GM21528 (cell line): ENCODE data around the gene NSRP1.
"Not testable (repeated sequence)": the region's sequence is repeated elsewhere in the genome, so short reads cannot be mapped to it uniquely, and the experiment has no call there.

ENCODE experiments used
- ATAC-seq: cut with Tn5 transposase; IDR thresholded peaks from one replicate; pipeline ENCODE4 v1.9.1; 2021; ENCODE audit warnings: mild to moderate bottlenecking, moderate library complexity; ENCODE audit not compliant: unreplicated experiment, low FRiP score

NSRP1 gene

GRCh38 chr17:30116661-30117551 is at the start of gene NSRP1:
TSS of gene NSRP1 (plus strand) at chr17:30116816. CDS start at chr17:30116844, 28 bp downstream.
- ATAC-seq = peak; percentile 89

- no peak for ATAC-seq
Observed at GRCh38 chr17:30068465-30068864, 48.2 kb upstream of the NSRP1 start.

- ATAC-seq = no peak
Observed at GRCh38 chr17:30074254-30074653, 42.4 kb upstream of the NSRP1 start.

GRCh38 chr17:30074730-30075129 is 41.9 kb upstream of the NSRP1 start:
- ATAC-seq = no peak

GRCh38 chr17:30082773-30083172 is 33.8 kb upstream of the NSRP1 start:
- ATAC-seq = no peak

GRCh38 chr17:30084788-30085187 is 31.8 kb upstream of the NSRP1 start:
- no peak for ATAC-seq

GRCh38 chr17:30086896-30087295 is 29.7 kb upstream of the NSRP1 start:
- no peak for ATAC-seq

- not testable (repeated sequence) for ATAC-seq
Observed at GRCh38 chr17:30087431-30087830, 29.2 kb upstream of the NSRP1 start.

- no peak for ATAC-seq
Observed at GRCh38 chr17:30091121-30091670, 25.4 kb upstream of the NSRP1 start.

GRCh38 chr17:30091771-30092170 is 24.8 kb upstream of the NSRP1 start:
- ATAC-seq = no peak

GRCh38 chr17:30092886-30093285 is 23.7 kb upstream of the NSRP1 start:
- ATAC-seq = no peak

- ATAC-seq = no peak
Observed at GRCh38 chr17:30093463-30094147, 23.0 kb upstream of the NSRP1 start.

GRCh38 chr17:30095507-30096244 is 20.9 kb upstream of the NSRP1 start:
- no peak for ATAC-seq

GRCh38 chr17:30101686-30102390 is 14.8 kb upstream of the NSRP1 start:
- ATAC-seq = no peak

- ATAC-seq = no peak
Observed at GRCh38 chr17:30103921-30104320, 12.7 kb upstream of the NSRP1 start.

- no peak for ATAC-seq
Observed at GRCh38 chr17:30104575-30105339, 11.9 kb upstream of the NSRP1 start.

GRCh38 chr17:30112794-30113193 is 3.8 kb upstream of the NSRP1 start:
- ATAC-seq = no peak

GRCh38 chr17:30113213-30113612 is 3.4 kb upstream of the NSRP1 start:
- no peak for ATAC-seq

- ATAC-seq = no peak
Observed at GRCh38 chr17:30116345-30116660, 313 bp upstream of the NSRP1 start.

GRCh38 chr17:30117675-30118081 is 1.1 kb downstream of the NSRP1 start:
- no peak for ATAC-seq
